T-helper 17 cell (primary cell): ENCODE results near the gene MRPS35. TPM values are rescaled to one million over a fixed set of nuclear protein-coding genes. Genes with fewer than 3 reads are reported as not detected.

Source experiments
- ATAC-seq: fragments of 150-1000 bp; cut with Tn5 transposase; 2 replicates; pipeline ENCODE4 v1.10.0; 2021; ENCODE audit warnings: mild to moderate bottlenecking, moderate library complexity
- DNase-seq, 3 donors: peaks; one replicate each; pipeline versions ENCODE4 v3.0.0 to v3.0.0-alpha.2; 2020 to 2021
- H3K9me3 ChIP-seq: one replicate; pipeline ENCODE4 v1.7.0; 2013; ENCODE audit warnings: low read length, mild to moderate bottlenecking; ENCODE audit not compliant: control insufficient read depth, poor library complexity, severe bottlenecking
- H3K27ac Mint-ChIP-seq: one replicate; pipeline ENCODE4 v1.8.0; 2022; ENCODE audit warnings: mild to moderate bottlenecking, moderate library complexity, mixed read lengths
- H3K27me3 Mint-ChIP-seq: one replicate; pipeline ENCODE4 v1.8.0; 2022; ENCODE audit warnings: mixed read lengths
- H3K36me3 Mint-ChIP-seq: one replicate; pipeline ENCODE4 v1.8.0; 2022; ENCODE audit warnings: low read depth, mixed read lengths
- H3K4me1 Mint-ChIP-seq: one replicate; pipeline ENCODE4 v1.8.0; 2022; ENCODE audit warnings: mild to moderate bottlenecking, mixed read lengths
- H3K4me3 Mint-ChIP-seq: one replicate; pipeline ENCODE4 v1.8.0; 2022; ENCODE audit warnings: mild to moderate bottlenecking, moderate library complexity, mixed read lengths
- total RNA-seq, 4 donors: library from RNA in 2 of 4; stranded (reverse) in 2 of 4; gene quantifications; one replicate each; pipeline ENCODE4 v1.2.3 and lab custom pipeline; 2022 to 2026

The MRPS35 gene
- total RNA-seq (10 to 100 TPM; 17.2 to 24.8 TPM), total RNA-seq (lab: John Stamatoyannopoulos, UW) (32.4 to 67.6 reads per million in 2 donors)

DNA sequence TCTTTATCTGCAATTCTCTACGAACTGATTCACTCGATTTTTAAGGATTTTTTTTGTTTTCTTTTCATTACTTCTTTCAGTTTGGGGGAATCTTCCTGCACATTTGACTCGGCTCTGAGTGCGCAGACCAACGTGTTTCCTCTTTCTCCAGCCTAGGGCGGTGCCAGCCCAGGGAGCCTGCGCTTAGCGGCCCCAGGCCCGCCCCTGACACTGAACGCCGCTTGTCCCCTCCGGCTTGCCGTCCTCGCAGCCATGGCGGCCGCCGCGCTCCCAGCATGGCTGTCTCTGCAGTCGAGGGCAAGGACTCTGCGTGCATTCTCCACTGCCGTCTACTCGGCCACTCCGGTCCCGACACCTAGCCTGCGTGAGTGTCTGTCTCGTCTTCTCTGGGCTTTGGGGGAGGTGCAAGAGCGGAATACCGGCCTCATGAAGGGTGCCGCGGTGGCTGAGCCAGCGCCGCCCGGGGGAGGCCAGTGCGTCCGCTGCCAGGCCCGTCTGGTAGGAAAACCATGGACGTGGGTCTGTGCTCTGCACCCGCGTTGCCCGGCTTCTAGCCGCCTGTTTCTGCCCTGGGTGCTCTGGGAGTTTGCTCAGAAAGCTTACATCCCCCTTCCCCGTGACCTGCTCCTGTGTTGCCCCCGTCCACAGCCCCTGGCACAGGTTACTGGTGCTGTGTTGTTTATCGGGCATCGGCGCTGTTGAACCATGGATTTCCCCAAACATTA is at the start of gene MRPS35:
TSS of gene MRPS35 (plus strand) at position 241 of the 725 bp plus-strand sequence. CDS start at position 253, 12 bp downstream.
- Mint-ChIP-seq H3K27me3 (peaks cover under 1% of the 10 kb centered on the region), H3K4me1 (peaks cover 24% of the 10 kb centered on the region), H3K27ac (peak within 1 kb of the TSS; percentile 97), H3K4me3 (peak within 1 kb of the TSS; percentile 97), H3K36me3 (no peaks in the 10 kb centered on the region)
- no peaks in the 10 kb centered on the region for H3K9me3 ChIP-seq
- DNase-seq, result peak; percentile 84 to 86 (median 85)
- ATAC-seq, result peak; percentile 98

DNA sequence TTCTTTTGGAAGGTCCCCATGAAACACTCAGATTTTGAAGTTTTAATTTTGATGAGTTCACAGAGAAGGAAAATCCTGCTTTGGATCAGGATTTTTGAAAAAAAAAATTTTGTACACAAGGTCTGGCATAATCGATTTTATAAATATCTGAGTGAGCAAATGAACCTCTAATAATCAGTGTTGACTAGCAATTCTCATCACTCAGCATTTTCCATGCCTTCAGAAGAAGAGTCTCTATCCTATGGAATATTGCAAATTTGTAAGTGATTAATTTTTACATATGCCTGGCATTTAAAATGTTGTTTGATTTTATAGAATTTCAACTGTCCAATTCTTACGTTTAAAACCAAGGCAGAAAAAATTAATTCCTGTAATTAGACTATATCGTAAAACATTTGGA is 44.9 kb upstream of the MRPS35 start:
- ATAC-seq (no peak), DNase-seq (no peak)
- H3K27me3 Mint-ChIP-seq, result peaks cover 16% of the 10 kb centered on the region
- no peak overlapping the region for H3K4me3 Mint-ChIP-seq
- H3K4me1 Mint-ChIP-seq, result peaks cover 2% of the 10 kb centered on the region
- H3K36me3 Mint-ChIP-seq, result peaks cover 8% of the 10 kb centered on the region
- no peaks in the 10 kb centered on the region for H3K9me3 ChIP-seq
- no peak overlapping the region for H3K27ac Mint-ChIP-seq

DNA sequence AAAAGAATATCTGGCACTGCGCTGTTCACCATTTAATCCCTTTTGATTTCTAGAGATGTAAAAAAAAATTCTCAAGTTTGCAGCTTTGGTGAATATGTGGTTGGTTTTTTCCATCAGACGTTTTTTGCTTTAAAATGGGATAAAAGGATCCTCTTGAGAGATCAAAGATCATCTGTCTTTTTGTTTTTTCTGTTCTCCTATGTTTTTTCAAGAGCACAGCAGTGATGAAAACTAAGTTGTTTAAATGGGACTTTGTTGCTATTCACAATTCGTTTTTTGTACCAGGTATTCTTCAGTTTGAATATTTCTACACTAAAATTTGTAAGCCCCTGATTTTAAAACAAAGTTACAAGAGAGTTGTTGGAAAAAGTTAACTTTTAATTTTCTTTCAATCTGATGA is 44.1 kb upstream of the MRPS35 start:
- Mint-ChIP-seq H3K4me1 (peaks cover 2% of the 10 kb centered on the region), H3K27me3 (peaks cover 14% of the 10 kb centered on the region), H3K27ac (no peak overlapping the region), H3K4me3 (no peak overlapping the region), H3K36me3 (peaks cover 8% of the 10 kb centered on the region)
- ATAC-seq, result no peak
- no peak for DNase-seq
- no peaks in the 10 kb centered on the region for H3K9me3 ChIP-seq

DNA sequence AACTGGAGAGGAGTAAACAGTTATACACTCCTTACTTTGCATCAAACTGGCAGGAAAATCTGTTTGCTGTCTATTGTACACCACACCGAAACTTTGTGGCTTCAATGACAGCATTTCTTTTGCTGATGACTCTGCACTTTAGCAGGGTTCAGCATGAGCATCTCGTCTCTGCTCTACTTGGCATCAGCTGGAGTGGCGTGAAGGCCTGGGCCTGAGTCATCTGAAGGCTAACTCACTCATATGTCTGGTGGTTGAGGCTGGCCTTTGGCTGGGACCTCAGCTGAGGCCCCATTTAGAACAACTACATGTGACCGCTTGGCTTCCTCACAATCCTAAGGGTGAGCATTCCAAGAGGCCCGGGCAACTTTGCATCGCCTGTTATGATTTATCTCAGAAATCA is 43.1 kb upstream of the MRPS35 start:
- DNase-seq (no peak), ATAC-seq (no peak)
- no peaks in the 10 kb centered on the region for H3K9me3 ChIP-seq
- Mint-ChIP-seq H3K27ac (no peak overlapping the region), H3K4me1 (peaks cover 2% of the 10 kb centered on the region), H3K36me3 (peaks cover 7% of the 10 kb centered on the region), H3K4me3 (no peak overlapping the region), H3K27me3 (peaks cover 6% of the 10 kb centered on the region)

DNA sequence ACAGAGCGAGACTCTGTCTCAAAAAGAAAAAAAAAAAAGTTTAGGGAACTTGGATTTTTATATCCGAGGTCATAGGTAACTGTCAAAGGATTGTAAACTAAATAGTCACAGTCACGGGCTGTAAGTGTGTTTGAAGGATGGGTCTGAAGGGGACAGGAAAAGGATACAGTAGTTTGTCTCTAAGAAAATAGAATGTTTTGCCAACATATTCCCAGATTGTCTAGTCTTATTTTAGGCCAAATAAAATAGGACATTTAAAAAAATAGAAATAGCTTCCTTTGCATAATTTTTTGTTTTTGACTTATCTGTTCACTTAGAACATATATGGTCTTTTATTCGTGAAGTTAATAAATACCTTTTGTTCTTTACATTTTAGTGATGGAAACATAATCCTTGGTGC is 38.6 kb upstream of the MRPS35 start:
- no peak for DNase-seq
- Mint-ChIP-seq H3K4me1 (peaks cover 2% of the 10 kb centered on the region), H3K27ac (no peak overlapping the region), H3K36me3 (no peaks in the 10 kb centered on the region), H3K27me3 (no peaks in the 10 kb centered on the region), H3K4me3 (no peak overlapping the region)
- no peak for ATAC-seq
- H3K9me3 ChIP-seq, result no peaks in the 10 kb centered on the region

DNA sequence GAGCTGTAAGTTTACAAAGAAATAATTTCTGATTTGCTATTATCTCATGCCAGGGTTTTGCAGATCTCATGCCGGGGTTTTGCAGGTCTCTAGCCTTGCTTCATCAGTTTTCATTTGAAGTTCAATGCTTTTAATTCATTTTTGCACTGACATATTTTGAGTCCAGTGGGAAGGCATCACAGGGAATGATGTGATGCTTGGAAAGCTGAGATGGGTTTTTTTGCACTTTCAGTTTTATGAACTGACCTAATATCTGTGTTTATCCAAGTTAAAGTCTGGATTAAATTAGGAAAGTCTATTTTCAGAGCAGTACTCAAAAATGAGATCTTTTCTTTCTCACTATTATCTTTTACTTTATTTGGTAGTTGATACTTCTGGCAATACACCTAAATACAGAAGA is 38.0 kb upstream of the MRPS35 start:
- Mint-ChIP-seq H3K4me3 (no peak overlapping the region), H3K27ac (no peak overlapping the region), H3K4me1 (peaks cover 2% of the 10 kb centered on the region), H3K27me3 (no peaks in the 10 kb centered on the region), H3K36me3 (no peaks in the 10 kb centered on the region)
- no peaks in the 10 kb centered on the region for H3K9me3 ChIP-seq
- no peak for DNase-seq
- ATAC-seq, result no peak

DNA sequence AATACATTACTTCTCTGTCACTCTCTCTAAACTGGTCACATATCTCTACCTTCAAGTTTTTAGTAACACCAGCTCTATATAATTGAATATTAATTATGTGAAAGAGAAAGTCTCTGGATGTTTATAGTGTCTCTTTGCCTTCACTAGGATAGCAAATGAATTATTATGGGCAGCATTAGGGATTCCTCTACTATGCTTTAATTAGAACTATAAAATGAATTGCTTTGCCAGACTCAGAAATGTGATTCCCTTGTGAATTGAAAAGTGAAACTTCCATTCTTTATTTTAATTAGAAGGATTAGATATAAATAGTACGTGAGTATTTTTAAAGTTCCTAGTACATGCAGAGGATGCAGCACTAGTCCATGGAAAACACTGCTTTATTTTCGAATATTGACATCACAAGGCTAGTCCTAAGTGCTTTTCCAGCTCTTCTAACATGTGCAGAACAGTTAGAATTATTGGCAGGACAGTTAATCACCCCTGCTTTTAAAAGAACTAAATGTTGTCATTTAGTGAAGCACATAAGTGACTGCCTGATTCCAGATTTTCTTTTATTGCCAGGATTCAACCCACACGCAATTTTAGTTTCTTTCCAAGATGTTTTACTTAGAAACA is 37.4 kb upstream of the MRPS35 start:
- no peak for DNase-seq
- Mint-ChIP-seq H3K4me3 (no peak overlapping the region), H3K4me1 (peaks cover 2% of the 10 kb centered on the region), H3K36me3 (no peaks in the 10 kb centered on the region), H3K27ac (no peak overlapping the region), H3K27me3 (no peaks in the 10 kb centered on the region)
- H3K9me3 ChIP-seq, result no peaks in the 10 kb centered on the region
- no peak for ATAC-seq

DNA sequence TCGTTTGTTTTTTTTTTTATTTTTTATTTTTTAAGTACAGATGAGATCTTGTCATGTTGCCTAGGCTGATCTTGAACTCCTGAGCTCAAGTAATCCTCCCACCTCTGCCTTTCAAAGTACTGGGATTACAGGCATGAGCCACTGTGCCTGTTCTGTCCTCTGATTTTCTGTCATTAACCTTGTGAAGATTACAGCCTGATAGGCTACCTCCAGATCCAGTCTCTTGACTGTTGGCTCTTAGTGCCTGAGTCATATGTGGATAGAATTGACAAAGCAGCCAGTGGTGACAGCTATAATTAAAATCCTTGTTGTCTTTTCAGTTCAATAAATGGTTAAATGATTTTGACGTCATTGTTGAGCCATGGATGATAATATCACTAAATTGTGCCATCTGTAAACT is 35.6 kb upstream of the MRPS35 start:
- ATAC-seq, result no peak
- H3K27me3 Mint-ChIP-seq, result no peaks in the 10 kb centered on the region
- no peaks in the 10 kb centered on the region for H3K36me3 Mint-ChIP-seq
- no peaks in the 10 kb centered on the region for H3K9me3 ChIP-seq
- H3K27ac Mint-ChIP-seq, result no peak overlapping the region
- H3K4me1 Mint-ChIP-seq, result no peaks in the 10 kb centered on the region
- no peak overlapping the region for H3K4me3 Mint-ChIP-seq
- no peak for DNase-seq

DNA sequence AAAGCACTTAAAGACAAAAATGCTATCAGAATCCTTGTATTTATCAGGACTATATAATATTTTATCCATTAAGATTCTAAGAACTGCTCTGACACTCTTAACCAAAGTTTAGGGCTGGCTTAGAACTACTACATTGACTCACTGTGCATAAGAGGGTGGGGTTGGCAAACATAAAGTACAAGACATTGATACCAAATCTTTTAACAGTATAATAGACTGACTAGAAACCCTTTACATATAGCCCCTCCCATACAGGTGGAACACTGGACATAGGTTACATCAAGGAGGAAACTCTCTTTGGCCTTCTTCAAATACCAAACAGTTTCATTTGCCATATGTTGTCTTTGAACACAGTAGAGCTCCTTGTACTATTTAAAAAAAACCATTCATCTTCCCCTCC is 30.0 kb upstream of the MRPS35 start:
- Mint-ChIP-seq H3K36me3 (no peaks in the 10 kb centered on the region), H3K27ac (no peak overlapping the region), H3K4me3 (no peak overlapping the region), H3K27me3 (no peaks in the 10 kb centered on the region), H3K4me1 (no peaks in the 10 kb centered on the region)
- H3K9me3 ChIP-seq, result no peaks in the 10 kb centered on the region
- no peak for DNase-seq
- no peak for ATAC-seq

DNA sequence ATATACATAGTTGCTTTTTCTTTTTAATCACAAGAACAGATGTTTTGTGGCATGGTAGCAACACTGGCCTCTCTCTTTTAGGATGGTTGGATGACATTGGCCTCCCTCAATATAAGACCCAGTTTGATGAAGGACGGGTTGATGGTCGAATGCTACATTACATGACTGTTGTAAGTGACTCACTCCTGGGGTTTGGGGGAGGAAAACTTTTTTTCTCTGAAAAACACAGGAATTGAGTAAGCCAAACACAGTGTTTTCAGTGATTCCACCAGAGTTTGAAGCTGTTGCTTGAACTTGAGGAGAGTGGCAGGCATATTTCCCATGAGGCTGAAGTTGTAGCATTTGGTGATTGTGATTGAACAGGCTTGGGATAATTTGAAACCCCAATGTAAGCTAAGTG is 28.1 kb upstream of the MRPS35 start:
- DNase-seq (no peak), ATAC-seq (no peak)
- Mint-ChIP-seq H3K36me3 (no peaks in the 10 kb centered on the region), H3K4me1 (no peaks in the 10 kb centered on the region), H3K27me3 (no peaks in the 10 kb centered on the region), H3K27ac (no peak overlapping the region), H3K4me3 (no peak overlapping the region)
- no peaks in the 10 kb centered on the region for H3K9me3 ChIP-seq

DNA sequence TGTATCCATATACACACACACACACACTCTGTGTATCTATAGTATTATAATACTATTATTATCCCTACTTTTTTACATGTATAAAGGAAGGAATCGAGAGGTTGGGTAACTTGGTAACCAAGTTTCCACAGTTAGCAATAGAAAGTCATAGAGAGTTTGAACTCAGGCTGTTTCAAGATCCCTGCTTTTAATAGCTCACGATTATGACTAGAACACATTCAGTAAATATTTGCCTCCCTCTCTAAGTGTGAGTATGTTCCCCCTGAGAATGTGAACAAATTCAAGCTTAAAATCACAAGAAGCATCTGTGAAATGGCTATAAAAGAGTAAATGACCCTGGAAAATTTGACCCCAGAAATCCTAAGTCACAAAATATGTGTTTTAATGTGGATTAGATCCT is 25.4 kb upstream of the MRPS35 start:
- H3K36me3 Mint-ChIP-seq, result no peaks in the 10 kb centered on the region
- no peaks in the 10 kb centered on the region for H3K9me3 ChIP-seq
- H3K27ac Mint-ChIP-seq, result no peak overlapping the region
- DNase-seq, result no peak
- H3K4me3 Mint-ChIP-seq, result no peak overlapping the region
- no peaks in the 10 kb centered on the region for H3K27me3 Mint-ChIP-seq
- no peak for ATAC-seq
- H3K4me1 Mint-ChIP-seq, result peaks cover 2% of the 10 kb centered on the region

DNA sequence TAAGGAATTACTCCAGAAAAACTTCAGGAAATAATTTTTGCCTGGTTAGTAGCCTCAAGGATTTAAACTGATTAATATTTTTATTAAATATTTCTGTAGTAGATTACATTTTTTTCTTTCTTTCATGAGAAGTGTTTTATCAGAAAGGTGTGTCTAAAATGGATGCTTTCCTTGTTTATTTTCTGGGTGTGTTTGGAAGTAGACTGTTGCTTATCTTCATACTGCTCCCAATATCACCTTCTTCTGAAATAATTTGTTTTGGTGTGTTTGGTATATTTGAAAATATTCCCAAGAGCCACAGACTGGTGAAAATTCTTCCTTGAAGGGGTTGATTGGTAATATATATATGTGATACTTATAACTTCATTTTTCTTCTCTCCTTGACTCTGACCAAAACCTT is 24.5 kb upstream of the MRPS35 start:
- H3K9me3 ChIP-seq, result no peaks in the 10 kb centered on the region
- Mint-ChIP-seq H3K4me1 (peaks cover 2% of the 10 kb centered on the region), H3K27me3 (no peaks in the 10 kb centered on the region), H3K36me3 (no peaks in the 10 kb centered on the region), H3K4me3 (no peak overlapping the region), H3K27ac (no peak overlapping the region)
- DNase-seq (no peak), ATAC-seq (no peak)

DNA sequence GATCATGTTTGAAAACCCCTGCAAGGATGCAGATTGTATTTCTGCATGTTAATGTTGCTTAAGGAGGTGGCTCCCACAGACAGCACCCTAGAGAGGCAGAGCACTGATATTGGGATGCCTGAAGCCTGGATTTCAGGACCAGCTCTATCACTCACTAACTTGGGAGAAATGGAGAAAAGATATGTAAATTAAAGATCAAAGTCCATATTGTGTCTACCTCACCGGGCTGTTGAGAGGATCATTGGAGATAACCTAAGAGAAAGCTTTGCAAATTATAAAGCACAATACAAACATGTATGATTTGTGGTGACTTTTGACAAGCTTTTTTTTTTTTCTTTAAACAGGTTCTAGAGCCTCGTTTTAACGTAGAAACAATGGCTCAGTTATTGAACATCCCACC is 22.0 kb upstream of the MRPS35 start:
- ATAC-seq (no peak), DNase-seq (no peak)
- Mint-ChIP-seq H3K36me3 (no peaks in the 10 kb centered on the region), H3K27me3 (no peaks in the 10 kb centered on the region), H3K27ac (no peak overlapping the region), H3K4me3 (no peak overlapping the region), H3K4me1 (peaks cover 2% of the 10 kb centered on the region)
- no peaks in the 10 kb centered on the region for H3K9me3 ChIP-seq
